Epithelial cell of proximal tubule (primary cell): ENCODE data around the gene MBP. TPM values are rescaled to one million over a fixed set of nuclear protein-coding genes. Genes with fewer than 3 reads are reported as not detected.

Experiments used
- DNase-seq: peaks from one replicate; pipeline ENCODE4 v3.0.0-alpha.2; 2011; ENCODE audit warnings: low read depth
- H3K4me3 ChIP-seq: 2 replicates; pipeline ENCODE4 v1.5.1; 2011; ENCODE audit warnings: low read depth, mild to moderate bottlenecking, low read length
- total RNA-seq: library from RNA; depleted of rRNA; stranded (reverse); fragments of >200 nt; gene quantifications from 2 replicates; pipeline ENCODE4 v1.2.3, GENCODE V29; 2015
- TF ChIP-seq, protein P1 (sequence below): conservative IDR thresholded peaks from 2 replicates; pipeline ENCODE4 v1.5.1; 2012; ENCODE audit warnings: low read depth, mild to moderate bottlenecking, low read length

Gene MBP
- total RNA-seq, 1 donor from 2014 or later: 19.1 TPM

DNA sequence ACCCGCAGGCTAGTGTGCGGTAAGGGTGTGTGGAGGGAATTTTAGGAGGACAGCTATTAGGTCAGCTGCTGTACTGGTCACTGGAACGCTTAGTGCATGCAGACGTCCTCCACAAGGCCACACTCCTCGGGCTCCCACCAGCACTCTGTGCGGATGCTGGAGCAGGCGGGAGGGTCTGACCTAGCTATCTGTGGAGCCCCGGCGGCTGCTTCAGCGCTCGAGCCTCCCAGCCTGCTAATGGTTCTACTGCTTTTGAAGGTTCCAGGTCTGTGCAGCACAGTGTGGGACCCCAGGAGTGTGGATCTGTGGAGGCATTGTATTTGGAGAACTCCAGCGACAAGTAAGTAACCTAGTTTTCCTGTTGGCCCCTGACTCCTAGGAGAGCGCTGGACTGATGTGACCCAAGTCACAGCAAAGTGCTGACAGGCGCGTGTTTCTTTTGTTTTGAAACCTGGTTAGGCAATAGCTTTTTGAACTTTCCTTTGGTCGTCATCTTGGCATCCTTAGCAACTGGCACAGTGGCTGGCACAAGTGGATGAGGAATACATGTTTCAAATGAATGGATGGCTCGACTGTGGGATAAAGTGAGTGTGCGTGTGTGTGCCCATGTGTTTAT, 196.8 kb downstream of the MBP start:
- TF ChIP-seq, protein P1, sequence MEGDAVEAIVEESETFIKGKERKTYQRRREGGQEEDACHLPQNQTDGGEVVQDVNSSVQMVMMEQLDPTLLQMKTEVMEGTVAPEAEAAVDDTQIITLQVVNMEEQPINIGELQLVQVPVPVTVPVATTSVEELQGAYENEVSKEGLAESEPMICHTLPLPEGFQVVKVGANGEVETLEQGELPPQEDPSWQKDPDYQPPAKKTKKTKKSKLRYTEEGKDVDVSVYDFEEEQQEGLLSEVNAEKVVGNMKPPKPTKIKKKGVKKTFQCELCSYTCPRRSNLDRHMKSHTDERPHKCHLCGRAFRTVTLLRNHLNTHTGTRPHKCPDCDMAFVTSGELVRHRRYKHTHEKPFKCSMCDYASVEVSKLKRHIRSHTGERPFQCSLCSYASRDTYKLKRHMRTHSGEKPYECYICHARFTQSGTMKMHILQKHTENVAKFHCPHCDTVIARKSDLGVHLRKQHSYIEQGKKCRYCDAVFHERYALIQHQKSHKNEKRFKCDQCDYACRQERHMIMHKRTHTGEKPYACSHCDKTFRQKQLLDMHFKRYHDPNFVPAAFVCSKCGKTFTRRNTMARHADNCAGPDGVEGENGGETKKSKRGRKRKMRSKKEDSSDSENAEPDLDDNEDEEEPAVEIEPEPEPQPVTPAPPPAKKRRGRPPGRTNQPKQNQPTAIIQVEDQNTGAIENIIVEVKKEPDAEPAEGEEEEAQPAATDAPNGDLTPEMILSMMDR: no peak
- no peak overlapping the region for H3K4me3 ChIP-seq
- DNase-seq: no peak

DNA sequence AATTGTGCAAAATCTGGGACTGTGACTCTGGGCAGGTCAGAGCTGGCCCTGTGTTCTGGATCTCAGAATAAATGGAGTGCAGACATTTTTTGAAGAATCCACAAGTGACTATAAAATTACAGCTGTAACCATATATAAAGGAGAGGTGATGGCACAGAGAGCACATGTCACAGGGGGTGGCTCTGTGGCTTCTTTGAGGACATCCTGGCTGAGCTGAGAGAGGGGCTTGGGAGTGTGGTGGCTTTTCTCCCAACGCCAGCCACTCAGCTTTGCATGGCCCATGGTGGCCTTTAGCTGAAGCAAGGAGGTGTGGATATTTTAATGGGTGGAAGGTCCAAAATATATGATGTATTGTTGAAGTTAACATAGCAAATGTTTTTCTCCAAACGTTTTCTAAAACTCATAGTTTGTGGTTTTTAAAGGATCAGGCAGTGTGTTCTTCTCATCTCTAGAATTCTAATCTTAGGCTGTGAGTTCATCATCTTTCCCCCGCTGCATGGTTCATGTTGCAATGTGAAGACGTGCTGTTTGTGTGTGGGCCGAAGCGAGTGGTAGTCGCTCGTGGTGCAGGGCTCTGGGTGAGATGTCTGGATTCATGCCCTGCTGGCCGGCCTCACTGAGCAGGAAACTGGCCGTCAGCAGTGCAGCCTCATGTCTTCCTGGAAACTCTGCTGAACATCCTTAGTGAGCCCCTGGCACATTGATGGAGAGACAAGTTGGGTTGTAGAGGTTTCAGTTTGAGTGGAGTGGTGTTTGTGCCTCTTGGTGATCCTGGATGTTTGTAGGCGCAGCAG, 200.4 kb downstream of the MBP start:
- no peak for DNase-seq
- no peak overlapping the region for H3K4me3 ChIP-seq
- TF ChIP-seq, protein P1: no peak

DNA sequence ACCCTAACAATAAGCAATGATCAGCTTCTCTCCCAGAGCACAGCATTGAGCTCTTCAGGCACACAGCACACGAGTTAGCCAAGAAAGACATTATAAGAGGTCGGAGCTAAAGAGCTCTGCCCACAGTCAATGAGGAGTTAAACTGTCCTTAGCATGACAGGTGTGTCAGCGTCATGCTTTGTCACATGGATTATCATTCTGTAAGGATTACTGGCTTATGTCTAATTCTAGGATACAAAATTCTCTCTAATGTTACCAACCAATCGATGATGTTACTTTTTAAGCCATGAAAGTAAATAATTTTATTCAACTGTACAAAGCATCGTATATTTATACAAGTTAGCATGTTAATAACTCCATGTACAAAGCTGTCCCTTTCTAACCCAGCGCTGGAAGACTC, 201.4 kb downstream of the MBP start:
- TF ChIP-seq, protein P1: no peak
- no peak for DNase-seq
- no peak overlapping the region for H3K4me3 ChIP-seq

Other genes with a start within 250 kb of the MBP start
- gene GALR1, start 117.1 kb upstream of the MBP start, total RNA-seq: not detected in 2 replicates